ENCODE measurements around the gene CHD5.

CHD5 gene

GRCh38 chr1:6070450-6070974 lies 109.6 kb downstream of the CHD5 start:
- TF ChIP-seq ZNF565 (CRISPR knock-in tag; conservative IDR thresholded peaks at IDR 0.05; ENCODE audit: low read depth): no peak
- TF ChIP-seq ZNF70 (CRISPR knock-in tag; IDR thresholded peaks at IDR 0.05): no peak
- no peak for TF ChIP-seq TSHZ2 (CRISPR knock-in tag; IDR thresholded peaks at IDR 0.05)
- no peak for TF ChIP-seq ISL1 (CRISPR knock-in tag; IDR thresholded peaks at IDR 0.05)
- TF ChIP-seq CSDC2 (CRISPR knock-in tag; IDR thresholded peaks at IDR 0.05): no peak
- no peak for TF ChIP-seq ZC3H10 (CRISPR knock-in tag; IDR thresholded peaks at IDR 0.05)
- no peak for TF ChIP-seq TOX (CRISPR knock-in tag; IDR thresholded peaks at IDR 0.05; ENCODE audit: borderline replicate concordance)
- TF ChIP-seq, protein P1, sequence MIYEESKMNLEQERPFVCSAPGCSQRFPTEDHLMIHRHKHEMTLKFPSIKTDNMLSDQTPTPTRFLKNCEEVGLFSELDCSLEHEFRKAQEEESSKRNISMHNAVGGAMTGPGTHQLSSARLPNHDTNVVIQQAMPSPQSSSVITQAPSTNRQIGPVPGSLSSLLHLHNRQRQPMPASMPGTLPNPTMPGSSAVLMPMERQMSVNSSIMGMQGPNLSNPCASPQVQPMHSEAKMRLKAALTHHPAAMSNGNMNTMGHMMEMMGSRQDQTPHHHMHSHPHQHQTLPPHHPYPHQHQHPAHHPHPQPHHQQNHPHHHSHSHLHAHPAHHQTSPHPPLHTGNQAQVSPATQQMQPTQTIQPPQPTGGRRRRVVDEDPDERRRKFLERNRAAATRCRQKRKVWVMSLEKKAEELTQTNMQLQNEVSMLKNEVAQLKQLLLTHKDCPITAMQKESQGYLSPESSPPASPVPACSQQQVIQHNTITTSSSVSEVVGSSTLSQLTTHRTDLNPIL (CRISPR knock-in tag; IDR thresholded peaks at IDR 0.05; ENCODE audit: low read depth): no peak
- TF ChIP-seq TCF4 (CRISPR knock-in tag; IDR thresholded peaks at IDR 0.05; ENCODE audit: borderline replicate concordance): no peak
- TF ChIP-seq, protein P2, sequence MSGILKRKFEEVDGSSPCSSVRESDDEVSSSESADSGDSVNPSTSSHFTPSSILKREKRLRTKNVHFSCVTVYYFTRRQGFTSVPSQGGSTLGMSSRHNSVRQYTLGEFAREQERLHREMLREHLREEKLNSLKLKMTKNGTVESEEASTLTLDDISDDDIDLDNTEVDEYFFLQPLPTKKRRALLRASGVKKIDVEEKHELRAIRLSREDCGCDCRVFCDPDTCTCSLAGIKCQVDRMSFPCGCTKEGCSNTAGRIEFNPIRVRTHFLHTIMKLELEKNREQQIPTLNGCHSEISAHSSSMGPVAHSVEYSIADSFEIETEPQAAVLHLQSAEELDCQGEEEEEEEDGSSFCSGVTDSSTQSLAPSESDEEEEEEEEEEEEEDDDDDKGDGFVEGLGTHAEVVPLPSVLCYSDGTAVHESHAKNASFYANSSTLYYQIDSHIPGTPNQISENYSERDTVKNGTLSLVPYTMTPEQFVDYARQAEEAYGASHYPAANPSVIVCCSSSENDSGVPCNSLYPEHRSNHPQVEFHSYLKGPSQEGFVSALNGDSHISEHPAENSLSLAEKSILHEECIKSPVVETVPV (CRISPR knock-in tag; IDR thresholded peaks at IDR 0.05): no peak
- TF ChIP-seq ESRRG (CRISPR knock-in tag; IDR thresholded peaks at IDR 0.05): no peak
- TF ChIP-seq, protein P3, sequence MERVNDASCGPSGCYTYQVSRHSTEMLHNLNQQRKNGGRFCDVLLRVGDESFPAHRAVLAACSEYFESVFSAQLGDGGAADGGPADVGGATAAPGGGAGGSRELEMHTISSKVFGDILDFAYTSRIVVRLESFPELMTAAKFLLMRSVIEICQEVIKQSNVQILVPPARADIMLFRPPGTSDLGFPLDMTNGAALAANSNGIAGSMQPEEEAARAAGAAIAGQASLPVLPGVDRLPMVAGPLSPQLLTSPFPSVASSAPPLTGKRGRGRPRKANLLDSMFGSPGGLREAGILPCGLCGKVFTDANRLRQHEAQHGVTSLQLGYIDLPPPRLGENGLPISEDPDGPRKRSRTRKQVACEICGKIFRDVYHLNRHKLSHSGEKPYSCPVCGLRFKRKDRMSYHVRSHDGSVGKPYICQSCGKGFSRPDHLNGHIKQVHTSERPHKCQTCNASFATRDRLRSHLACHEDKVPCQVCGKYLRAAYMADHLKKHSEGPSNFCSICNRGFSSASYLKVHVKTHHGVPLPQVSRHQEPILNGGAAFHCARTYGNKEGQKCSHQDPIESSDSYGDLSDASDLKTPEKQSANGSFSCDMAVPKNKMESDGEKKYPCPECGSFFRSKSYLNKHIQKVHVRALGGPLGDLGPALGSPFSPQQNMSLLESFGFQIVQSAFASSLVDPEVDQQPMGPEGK (CRISPR knock-in tag; IDR thresholded peaks at IDR 0.05; ENCODE audit: borderline replicate concordance): no peak
- no peak for TF ChIP-seq ARNTL (CRISPR knock-in tag; IDR thresholded peaks at IDR 0.05; ENCODE audit: borderline replicate concordance, low read depth)
- no peak for TF ChIP-seq ZNF8 (CRISPR knock-in tag; IDR thresholded peaks at IDR 0.05)
- TF ChIP-seq, protein P4, sequence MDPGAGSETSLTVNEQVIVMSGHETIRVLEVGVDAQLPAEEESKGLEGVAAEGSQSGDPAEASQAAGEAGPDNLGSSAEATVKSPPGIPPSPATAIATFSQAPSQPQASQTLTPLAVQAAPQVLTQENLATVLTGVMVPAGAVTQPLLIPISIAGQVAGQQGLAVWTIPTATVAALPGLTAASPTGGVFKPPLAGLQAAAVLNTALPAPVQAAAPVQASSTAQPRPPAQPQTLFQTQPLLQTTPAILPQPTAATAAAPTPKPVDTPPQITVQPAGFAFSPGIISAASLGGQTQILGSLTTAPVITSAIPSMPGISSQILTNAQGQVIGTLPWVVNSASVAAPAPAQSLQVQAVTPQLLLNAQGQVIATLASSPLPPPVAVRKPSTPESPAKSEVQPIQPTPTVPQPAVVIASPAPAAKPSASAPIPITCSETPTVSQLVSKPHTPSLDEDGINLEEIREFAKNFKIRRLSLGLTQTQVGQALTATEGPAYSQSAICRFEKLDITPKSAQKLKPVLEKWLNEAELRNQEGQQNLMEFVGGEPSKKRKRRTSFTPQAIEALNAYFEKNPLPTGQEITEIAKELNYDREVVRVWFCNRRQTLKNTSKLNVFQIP (CRISPR knock-in tag; IDR thresholded peaks at IDR 0.05; ENCODE audit: borderline replicate concordance, low read depth): no peak
- no peak for ATAC-seq

DNA sequence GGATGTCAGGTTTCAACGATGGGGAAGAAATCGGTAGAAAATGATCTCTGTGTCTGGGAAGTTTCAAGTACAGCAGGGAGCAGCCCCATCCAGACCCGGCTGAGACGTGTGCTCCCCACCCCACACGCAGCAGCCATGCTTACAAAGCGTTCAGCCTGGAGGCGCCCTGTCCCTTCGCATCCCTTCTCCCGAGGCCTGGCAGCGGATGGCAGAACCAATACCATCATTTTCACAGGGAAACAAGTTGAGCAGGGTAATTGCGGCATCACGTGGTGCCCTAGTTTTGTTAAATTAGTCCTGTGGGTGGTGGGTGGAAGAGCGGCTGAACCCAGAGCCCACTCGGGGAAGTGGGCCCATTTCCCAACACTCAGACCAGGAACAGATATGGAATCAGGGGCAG lies 110.5 kb downstream of the CHD5 start:
- no peak for ATAC-seq
- TF ChIP-seq ZFP3 (CRISPR knock-in tag; IDR thresholded peaks at IDR 0.05) (no peak), TOX (CRISPR knock-in tag; IDR thresholded peaks at IDR 0.05; ENCODE audit: borderline replicate concordance) (no peak), PPARA (CRISPR knock-in tag; IDR thresholded peaks at IDR 0.05; ENCODE audit: borderline replicate concordance) (no peak), TCF4 (CRISPR knock-in tag; IDR thresholded peaks at IDR 0.05; ENCODE audit: borderline replicate concordance) (no peak), ARNTL (CRISPR knock-in tag; IDR thresholded peaks at IDR 0.05; ENCODE audit: borderline replicate concordance, low read depth) (no peak), ZNF70 (CRISPR knock-in tag; IDR thresholded peaks at IDR 0.05) (no peak), TSHZ2 (CRISPR knock-in tag; IDR thresholded peaks at IDR 0.05) (no peak), ESRRG (CRISPR knock-in tag; IDR thresholded peaks at IDR 0.05) (no peak), ZNF565 (CRISPR knock-in tag; conservative IDR thresholded peaks at IDR 0.05; ENCODE audit: low read depth) (no peak), RARB (CRISPR knock-in tag; IDR thresholded peaks at IDR 0.05) (no peak), BACH2 (CRISPR knock-in tag; IDR thresholded peaks at IDR 0.05; ENCODE audit: borderline replicate concordance) (no peak), OSR1 (CRISPR knock-in tag; IDR thresholded peaks at IDR 0.05) (no peak), SNAI2 (CRISPR knock-in tag; IDR thresholded peaks at IDR 0.05) (no peak)
- TF ChIP-seq, protein P2 (CRISPR knock-in tag; IDR thresholded peaks at IDR 0.05): no peak
- TF ChIP-seq, protein P3 (CRISPR knock-in tag; IDR thresholded peaks at IDR 0.05; ENCODE audit: borderline replicate concordance): no peak
- TF ChIP-seq, protein P1 (CRISPR knock-in tag; IDR thresholded peaks at IDR 0.05; ENCODE audit: low read depth): no peak

Data from SK-N-SH treated with all-trans-retinoic acid at 6 μM for 48 hours (cell line).